ENCODE measurements around the gene VPS11. TPM values are rescaled to one million over a fixed set of nuclear protein-coding genes. Genes with fewer than 3 reads are reported as not detected.

The VPS11 gene
- total RNA-seq, 1 experiment from 2014 or later, result 18.6 TPM

GRCh38 chr11:119118227-119118626 lies 50.6 kb downstream of the VPS11 start:
- H3K79me1 ChIP-seq (ENCODE audit: insufficient read depth, low read depth, low read length, poor library complexity, severe bottlenecking), result peaks cover 6% of the 10 kb centered on the region
- H3K9me3 ChIP-seq (ENCODE audit: control insufficient read depth, low read depth, low read length), result no peaks in the 10 kb centered on the region
- H3K14ac ChIP-seq (ENCODE audit: insufficient read depth, low read length), result no peak overlapping the region
- H4K91ac ChIP-seq (ENCODE audit: insufficient read length, low read depth, low read length), result no peak overlapping the region
- H3K9me3 Mint-ChIP-seq, result no peaks in the 10 kb centered on the region; a peak in 1 of 5 replicates
- H3K4me1 Mint-ChIP-seq, result peaks cover 23 to 32% of the 10 kb centered on the region in 2 experiments
- no peaks in the 10 kb centered on the region for H3K27me3 ChIP-seq (ENCODE audit: insufficient read depth, low read length)
- DNase-seq, result no peak
- H2BK15ac ChIP-seq (ENCODE audit: low read depth, low read length), result no peak overlapping the region
- no peak overlapping the region for H4K8ac ChIP-seq (replicated peaks; ENCODE audit: insufficient read length, low read depth, low read length)
- H2AK5ac ChIP-seq (ENCODE audit: insufficient read length, low read length), result no peak overlapping the region
- H3K27ac ChIP-seq (ENCODE audit: insufficient read length, low read depth, low read length), result no peak overlapping the region
- WGBS (ENCODE audit: extremely low coverage, insufficient read length, low lambda C conversion rate), result no CpG with 5 or more reads among the region's 5 CpGs
- no peak overlapping the region for H2BK120ac ChIP-seq (ENCODE audit: low read depth, low read length, poor library complexity, severe bottlenecking)
- no peak overlapping the region for H3K4me2 ChIP-seq (ENCODE audit: insufficient read depth, insufficient read length, low read length)
- H3K4ac ChIP-seq (ENCODE audit: low read depth, low read length), result no peak overlapping the region
- H3K27me3 Mint-ChIP-seq (ENCODE audit: low read depth), result no peaks in the 10 kb centered on the region; the same call in 1 of the 2 replicates
- no peak overlapping the region for H3K9ac ChIP-seq (ENCODE audit: extremely low read depth, insufficient read length, low read length)
- peaks cover 8% of the 10 kb centered on the region for H3K79me2 ChIP-seq (ENCODE audit: insufficient read depth, low read length)
- no peak for TF ChIP-seq CTCF (conservative IDR thresholded peaks at IDR 0.05)
- H2BK20ac ChIP-seq (ENCODE audit: low read depth, low read length, poor library complexity, severe bottlenecking), result no peak overlapping the region
- no peak overlapping the region for H2BK5ac ChIP-seq (ENCODE audit: insufficient read length, low read length)
- H4K5ac ChIP-seq (ENCODE audit: insufficient read length, low read depth, low read length), result no peak overlapping the region
- H3K4me3 Mint-ChIP-seq, result no peak overlapping the region
- no peak overlapping the region for H3K18ac ChIP-seq (ENCODE audit: insufficient read length, low read depth, low read length)
- no peak overlapping the region for H3K23ac ChIP-seq (ENCODE audit: insufficient read length, low read depth, low read length)
- H3K4me1 ChIP-seq (ENCODE audit: insufficient read depth, low read length), result peaks cover 4% of the 10 kb centered on the region; the same call in 1 of the 2 replicates
- no peaks in the 10 kb centered on the region for H4K20me1 ChIP-seq (ENCODE audit: control insufficient read depth, insufficient read depth, insufficient read length)
- peaks cover 0 to 3% (median 2%) of the 10 kb centered on the region in 3 experiments; a peak in 3 of 7 replicates for H3K36me3 Mint-ChIP-seq (ENCODE audit: insufficient read depth in 1 of 3, low read depth in 3 of 3)
- no peak overlapping the region for H2AFZ ChIP-seq (ENCODE audit: low read length)
- no peak overlapping the region for H3K27ac Mint-ChIP-seq
- H3K56ac ChIP-seq (ENCODE audit: insufficient read length, low read depth, low read length), result no peak overlapping the region
- peaks cover 9% of the 10 kb centered on the region for H3K23me2 ChIP-seq (ENCODE audit: insufficient read length, low read depth, low read length, poor library complexity, severe bottlenecking)
- H3T11ph ChIP-seq (ENCODE audit: low read length), result no peak overlapping the region
- no peak overlapping the region for H2BK12ac ChIP-seq (ENCODE audit: insufficient read length, low read depth, low read length)

Data from H9 (cell line).